ENCODE measurements around the gene PAX8.
"Not testable (repeated sequence)": the region's sequence is repeated elsewhere in the genome, so short reads cannot be mapped to it uniquely, and the experiment has no call there.

GRCh38 chr2:113305749-113306148, 27.0 kb upstream of the PAX8 start:
- TF ChIP-seq YY1 (IDR thresholded peaks at IDR 0.05; ENCODE audit: insufficient read depth, insufficient read length); SUZ12 (IDR thresholded peaks at IDR 0.05; ENCODE audit: extremely low read depth, insufficient read depth, insufficient read length): not testable (repeated sequence)
